Measurements from ENCODE around the gene SLC5A5. TPM values are rescaled to one million over a fixed set of nuclear protein-coding genes. Genes with fewer than 3 reads are reported as not detected.
"Not testable (repeated sequence)": the region's sequence is repeated elsewhere in the genome, so short reads cannot be mapped to it uniquely, and the experiment has no call there.

The SLC5A5 gene
- total RNA-seq, 3 donors from 2014 or later (not counting 1 experiment from before 2014, with no cell fraction given), result 0.25 to 0.43 (median 0.26) TPM

DNA sequence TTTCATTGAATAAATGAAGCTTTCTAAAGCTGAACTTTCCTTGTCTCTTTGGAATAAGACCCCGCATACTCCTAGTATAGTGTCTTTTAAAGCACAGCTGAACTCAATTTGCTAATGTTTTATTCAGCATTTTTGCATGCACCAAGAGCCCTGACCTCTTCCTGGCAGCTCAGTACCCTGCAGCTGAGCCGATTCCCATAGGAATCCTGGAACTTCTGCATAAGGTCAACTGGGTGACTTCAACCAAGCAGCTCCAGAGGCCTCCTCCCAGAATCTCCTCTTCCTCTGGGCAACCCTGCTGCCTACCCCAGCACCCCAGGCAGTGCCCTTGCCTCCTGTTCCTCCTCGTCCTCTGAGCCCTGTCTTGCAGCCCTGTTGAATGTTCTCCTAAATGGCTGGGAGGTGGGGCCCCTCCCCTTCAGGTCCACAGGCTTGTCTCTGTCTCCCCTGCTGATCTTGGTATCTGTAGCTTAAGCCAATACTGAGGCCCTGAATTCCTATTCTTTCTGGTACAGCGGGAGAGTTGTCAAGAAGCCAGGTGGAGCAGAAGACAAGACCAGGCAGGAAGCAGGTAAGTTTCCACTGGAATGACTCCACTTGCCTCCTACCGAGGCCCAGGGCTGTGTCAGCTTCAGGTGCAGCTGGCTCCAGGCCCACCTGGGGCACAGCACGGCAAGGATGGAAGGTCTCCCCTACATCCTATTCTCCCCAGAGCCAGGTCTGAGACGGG lies 37.4 kb downstream of the SLC5A5 start:
- H3K4me3 Mint-ChIP-seq, result no peak overlapping the region
- peaks cover 4 to 7% of the 10 kb centered on the region in 2 donors for H3K27me3 Mint-ChIP-seq (ENCODE audit: low read depth in 2 of 2)
- ATAC-seq (no peak), DNase-seq (no peak)
- Histone ChIP-seq H3K27ac (ENCODE audit: low read length) (no peak overlapping the region), H3K36me3 (ENCODE audit: control insufficient read depth, insufficient read depth, low read length) (no peaks in the 10 kb centered on the region), H3K4me1 (ENCODE audit: control insufficient read depth, insufficient read depth, low read length) (no peaks in the 10 kb centered on the region), H3K27me3 (ENCODE audit: control insufficient read depth, insufficient read depth, low read length) (no peaks in the 10 kb centered on the region), H3K4me3 (ENCODE audit: low read length) (no peak overlapping the region), H3K9me3 (ENCODE audit: control insufficient read depth, insufficient read depth, low read length) (peaks cover 16% of the 10 kb centered on the region)
- 78% methylated on average over 7 of the region's 7 CpGs for WGBS (ENCODE audit: insufficient coverage)
- peaks cover 0 to 3% of the 10 kb centered on the region in 2 donors for H3K9me3 Mint-ChIP-seq
- no peak overlapping the region for H3K27ac Mint-ChIP-seq
- H3K36me3 Mint-ChIP-seq, result no peaks in the 10 kb centered on the region
- no peaks in the 10 kb centered on the region for H3K4me1 Mint-ChIP-seq
- intact Hi-C loops (cut with micrococcal nuclease), result no loop called here
- TF ChIP-seq, protein P1, sequence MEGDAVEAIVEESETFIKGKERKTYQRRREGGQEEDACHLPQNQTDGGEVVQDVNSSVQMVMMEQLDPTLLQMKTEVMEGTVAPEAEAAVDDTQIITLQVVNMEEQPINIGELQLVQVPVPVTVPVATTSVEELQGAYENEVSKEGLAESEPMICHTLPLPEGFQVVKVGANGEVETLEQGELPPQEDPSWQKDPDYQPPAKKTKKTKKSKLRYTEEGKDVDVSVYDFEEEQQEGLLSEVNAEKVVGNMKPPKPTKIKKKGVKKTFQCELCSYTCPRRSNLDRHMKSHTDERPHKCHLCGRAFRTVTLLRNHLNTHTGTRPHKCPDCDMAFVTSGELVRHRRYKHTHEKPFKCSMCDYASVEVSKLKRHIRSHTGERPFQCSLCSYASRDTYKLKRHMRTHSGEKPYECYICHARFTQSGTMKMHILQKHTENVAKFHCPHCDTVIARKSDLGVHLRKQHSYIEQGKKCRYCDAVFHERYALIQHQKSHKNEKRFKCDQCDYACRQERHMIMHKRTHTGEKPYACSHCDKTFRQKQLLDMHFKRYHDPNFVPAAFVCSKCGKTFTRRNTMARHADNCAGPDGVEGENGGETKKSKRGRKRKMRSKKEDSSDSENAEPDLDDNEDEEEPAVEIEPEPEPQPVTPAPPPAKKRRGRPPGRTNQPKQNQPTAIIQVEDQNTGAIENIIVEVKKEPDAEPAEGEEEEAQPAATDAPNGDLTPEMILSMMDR (IDR thresholded peaks at IDR 0.05), result no peak

DNA sequence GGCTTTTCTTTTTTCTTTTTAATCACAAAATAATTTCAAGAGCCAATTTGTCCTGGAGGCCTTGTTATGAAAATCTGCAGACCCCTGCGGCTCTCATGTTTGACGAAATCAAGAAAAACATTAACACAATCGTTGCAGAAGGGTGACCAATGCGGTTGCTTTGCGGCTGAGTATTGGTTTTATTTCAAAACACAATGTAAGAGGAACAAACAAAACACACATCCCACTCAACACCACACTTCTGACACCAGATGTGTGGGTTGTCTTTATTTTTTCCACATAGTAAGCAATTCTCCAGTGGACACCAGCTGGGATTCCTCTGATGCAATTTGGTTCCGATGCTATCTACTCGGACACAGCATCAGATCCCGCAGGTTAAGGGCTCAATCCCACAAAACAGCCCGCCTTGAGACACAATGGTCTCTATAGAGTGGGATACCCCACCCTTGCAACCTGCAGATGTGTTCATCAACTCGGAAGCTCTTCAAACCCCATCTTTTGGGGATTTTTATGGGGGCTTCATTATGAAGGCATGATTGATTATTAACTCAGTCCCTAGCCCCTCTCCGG lies 39.1 kb downstream of the SLC5A5 start:
- no peak overlapping the region for H3K4me3 ChIP-seq (ENCODE audit: low read length)
- no peak for DNase-seq
- H3K27me3 ChIP-seq (ENCODE audit: control insufficient read depth, insufficient read depth, low read length), result no peaks in the 10 kb centered on the region
- H3K27ac Mint-ChIP-seq, result no peak overlapping the region
- H3K4me1 ChIP-seq (ENCODE audit: control insufficient read depth, insufficient read depth, low read length), result no peaks in the 10 kb centered on the region
- H3K9me3 ChIP-seq (ENCODE audit: control insufficient read depth, insufficient read depth, low read length), result peaks cover 16% of the 10 kb centered on the region
- ATAC-seq, result no peak
- no peaks in the 10 kb centered on the region for H3K36me3 ChIP-seq (ENCODE audit: control insufficient read depth, insufficient read depth, low read length)
- WGBS (ENCODE audit: insufficient coverage), result 87% methylated on average over 9 of the region's 11 CpGs
- H3K27me3 Mint-ChIP-seq (ENCODE audit: low read depth in 2 of 2), result peaks cover 6 to 7% of the 10 kb centered on the region in 2 donors
- TF ChIP-seq, protein P1 (IDR thresholded peaks at IDR 0.05), result no peak
- no peaks in the 10 kb centered on the region for H3K4me1 Mint-ChIP-seq
- intact Hi-C loops (cut with micrococcal nuclease), result no loop called here
- no peak overlapping the region for H3K4me3 Mint-ChIP-seq
- no peak overlapping the region for H3K27ac ChIP-seq (ENCODE audit: low read length)
- no peaks in the 10 kb centered on the region for H3K36me3 Mint-ChIP-seq
- H3K9me3 Mint-ChIP-seq, result peaks cover 0 to 3% of the 10 kb centered on the region in 2 donors

DNA sequence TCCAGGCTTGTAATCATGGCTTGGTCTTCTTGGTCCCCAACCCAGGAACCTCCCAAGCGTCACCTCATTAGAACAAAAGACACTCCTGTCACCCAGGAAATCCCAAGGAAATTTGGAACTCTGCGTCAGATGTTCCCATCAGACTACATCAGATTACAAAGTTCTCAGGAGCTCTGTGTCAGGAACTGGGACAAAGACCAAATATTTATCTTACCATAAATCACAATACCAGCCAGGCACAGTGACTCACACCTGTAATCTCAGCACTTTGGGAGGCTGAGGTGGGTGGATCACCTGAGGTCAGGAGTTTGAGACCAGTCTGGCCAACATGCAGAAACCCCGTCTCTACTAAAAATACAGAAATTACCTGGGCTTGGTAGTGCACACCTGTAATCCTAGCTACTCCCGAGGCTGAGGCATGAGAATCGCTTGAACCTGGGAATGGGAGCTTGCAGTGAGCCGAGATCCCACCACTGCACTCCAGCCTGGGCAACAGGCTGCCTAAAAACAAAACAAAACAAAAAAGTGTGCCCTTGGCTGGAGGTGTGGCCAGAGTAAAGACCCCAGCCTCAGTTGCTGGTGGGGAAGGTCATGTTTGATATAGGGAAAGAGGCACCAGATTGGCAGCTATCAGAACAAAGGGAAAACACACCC lies 44.3 kb downstream of the SLC5A5 start:
- H3K9me3 Mint-ChIP-seq, result no peaks in the 10 kb centered on the region
- no peak overlapping the region for H3K4me3 Mint-ChIP-seq
- H3K36me3 Mint-ChIP-seq, result no peaks in the 10 kb centered on the region
- H3K27ac Mint-ChIP-seq, result no peak overlapping the region
- TF ChIP-seq, protein P1 (IDR thresholded peaks at IDR 0.05), result no peak
- no peaks in the 10 kb centered on the region for H3K4me1 Mint-ChIP-seq
- 85% methylated on average over 6 of the region's 6 CpGs for WGBS (ENCODE audit: insufficient coverage)
- H3K27ac ChIP-seq (ENCODE audit: low read length), result no peak overlapping the region
- intact Hi-C loops (cut with micrococcal nuclease), result no loop called here
- ATAC-seq, result no peak
- no peaks in the 10 kb centered on the region for H3K36me3 ChIP-seq (ENCODE audit: control insufficient read depth, insufficient read depth, low read length)
- H3K9me3 ChIP-seq (ENCODE audit: control insufficient read depth, insufficient read depth, low read length), result peaks cover 12% of the 10 kb centered on the region
- H3K4me3 ChIP-seq (ENCODE audit: low read length), result no peak overlapping the region
- no peaks in the 10 kb centered on the region for H3K4me1 ChIP-seq (ENCODE audit: control insufficient read depth, insufficient read depth, low read length)
- H3K27me3 ChIP-seq (ENCODE audit: control insufficient read depth, insufficient read depth, low read length), result no peaks in the 10 kb centered on the region
- H3K27me3 Mint-ChIP-seq (ENCODE audit: low read depth in 2 of 2), result peaks cover 0 to 3% of the 10 kb centered on the region in 2 donors
- no peak for DNase-seq

DNA sequence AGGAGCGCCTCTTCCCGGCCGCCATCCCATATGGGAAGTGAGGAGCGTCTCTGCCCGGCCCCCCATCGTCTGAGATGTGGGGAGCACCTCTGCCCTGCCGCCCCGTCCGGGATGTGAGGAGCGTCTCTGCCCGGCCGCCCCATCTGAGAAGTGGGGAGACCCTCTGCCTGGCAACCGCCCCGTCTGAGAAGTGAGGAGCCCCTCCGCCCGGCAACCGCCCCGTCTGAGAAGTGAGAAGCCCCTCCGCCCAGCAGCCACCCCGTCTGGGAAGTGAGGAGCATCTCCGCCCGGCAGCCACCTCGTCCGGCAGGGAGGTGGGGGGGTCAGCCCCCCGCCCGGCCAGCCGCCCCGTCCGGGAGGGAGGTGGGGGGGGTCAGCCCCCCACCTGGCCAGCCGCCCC lies 46.4 kb downstream of the SLC5A5 start:
- H3K36me3 ChIP-seq (ENCODE audit: control insufficient read depth, insufficient read depth, low read length); H3K4me3 Mint-ChIP-seq; H3K27ac Mint-ChIP-seq; H3K36me3 Mint-ChIP-seq; H3K27me3 Mint-ChIP-seq (ENCODE audit: low read depth in 2 of 2); H3K27ac ChIP-seq (ENCODE audit: low read length); H3K4me1 Mint-ChIP-seq; H3K9me3 Mint-ChIP-seq; H3K9me3 ChIP-seq (ENCODE audit: control insufficient read depth, insufficient read depth, low read length); H3K4me1 ChIP-seq (ENCODE audit: control insufficient read depth, insufficient read depth, low read length); intact Hi-C loops (cut with micrococcal nuclease); H3K27me3 ChIP-seq (ENCODE audit: control insufficient read depth, insufficient read depth, low read length); ATAC-seq; H3K4me3 ChIP-seq (ENCODE audit: low read length); DNase-seq: not testable (repeated sequence)
- 98% methylated on average over 22 of the region's 30 CpGs for WGBS (ENCODE audit: insufficient coverage)

DNA sequence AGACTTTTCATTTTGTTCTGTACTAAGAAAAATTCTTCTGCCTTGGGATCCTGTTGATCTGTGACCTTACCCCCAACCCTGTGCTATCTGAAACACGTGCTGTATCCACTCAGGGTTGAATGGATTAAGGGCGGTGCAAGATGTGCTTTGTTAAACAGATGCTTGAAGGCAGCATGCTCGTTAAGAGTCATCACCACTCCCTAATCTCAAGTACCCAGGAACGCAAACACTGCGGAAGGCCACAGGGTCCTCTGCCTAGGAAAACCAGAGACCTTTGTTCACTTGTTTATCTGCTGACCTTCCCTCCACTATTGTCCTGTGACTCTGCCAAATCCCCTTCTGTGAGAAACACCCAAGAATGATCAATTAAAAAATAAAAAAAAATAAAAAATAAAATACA lies 47.4 kb downstream of the SLC5A5 start:
- H3K27me3 Mint-ChIP-seq (ENCODE audit: low read depth in 2 of 2); DNase-seq: not testable (repeated sequence)

More for the DNA sequence above, 47.4 kb downstream of the SLC5A5 start:
- H3K36me3 Mint-ChIP-seq; H3K27ac Mint-ChIP-seq; H3K9me3 Mint-ChIP-seq; H3K27ac ChIP-seq (ENCODE audit: low read length); H3K9me3 ChIP-seq (ENCODE audit: control insufficient read depth, insufficient read depth, low read length); ATAC-seq; H3K4me1 Mint-ChIP-seq; H3K4me3 ChIP-seq (ENCODE audit: low read length); H3K27me3 ChIP-seq (ENCODE audit: control insufficient read depth, insufficient read depth, low read length); H3K36me3 ChIP-seq (ENCODE audit: control insufficient read depth, insufficient read depth, low read length); H3K4me1 ChIP-seq (ENCODE audit: control insufficient read depth, insufficient read depth, low read length); H3K4me3 Mint-ChIP-seq; intact Hi-C loops (cut with micrococcal nuclease): not testable (repeated sequence)
- no CpG with 5 or more reads among the region's 5 CpGs for WGBS (ENCODE audit: insufficient coverage)
